ENCODE measurements around the gene CRTAP.
A peak's percentile ranks its signal among the peaks of the same experiment; 100 is the strongest.
"Not testable (repeated sequence)": the region's sequence is repeated elsewhere in the genome, so short reads cannot be mapped to it uniquely, and the experiment has no call there.

Gene CRTAP

DNA sequence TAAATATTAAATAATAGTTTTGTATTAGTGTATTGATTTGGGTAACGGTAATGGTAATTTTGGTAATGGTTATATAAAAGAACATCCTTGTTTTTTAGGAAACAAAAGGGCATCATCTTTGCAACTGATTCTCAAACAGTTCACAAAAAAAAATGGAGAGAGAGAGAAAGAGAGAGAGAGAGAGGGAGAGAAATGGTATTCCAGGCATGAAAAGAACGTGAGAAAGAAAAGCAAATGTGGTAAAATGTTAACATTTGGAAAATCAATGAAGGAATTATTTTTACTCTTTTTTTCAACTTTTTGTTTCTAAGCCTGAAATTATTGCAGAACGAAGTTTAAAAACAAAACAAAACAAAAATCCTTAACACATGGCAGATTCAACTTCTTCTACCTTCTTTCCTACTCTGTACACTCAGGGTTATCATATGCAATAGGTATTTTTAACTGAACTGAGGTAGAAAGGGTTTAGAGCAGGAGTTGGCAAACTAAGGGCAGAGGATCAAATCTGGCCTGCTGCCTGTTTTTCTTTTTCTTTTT lies 14.6 kb upstream of the CRTAP start:
- FAIRE-seq (no peak), DNase-seq (ENCODE audit: extremely low spot score, insufficient read length, low read depth) (no peak)

DNA sequence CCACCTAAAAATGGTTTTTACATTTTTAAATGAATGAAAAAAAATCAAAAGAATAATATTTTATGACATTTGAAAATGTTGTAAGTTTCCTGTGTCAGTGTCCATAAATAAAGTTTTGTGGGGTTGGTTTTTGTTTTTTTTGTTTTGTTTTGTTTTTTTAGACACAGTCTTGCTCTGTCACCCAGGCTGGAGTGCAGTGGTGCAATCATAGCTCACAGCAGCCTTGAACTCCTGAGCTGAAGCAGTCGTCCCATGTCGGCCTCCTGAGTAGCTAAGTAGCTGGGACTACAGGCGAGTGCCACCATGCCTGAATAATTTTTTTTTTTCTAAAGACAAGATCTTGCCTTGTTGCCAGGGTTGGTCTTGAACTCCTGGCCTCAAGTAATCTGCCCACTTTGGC lies 14.1 kb upstream of the CRTAP start:
- DNase-seq (ENCODE audit: extremely low spot score, insufficient read length, low read depth) = no peak
- FAIRE-seq = no peak

DNA sequence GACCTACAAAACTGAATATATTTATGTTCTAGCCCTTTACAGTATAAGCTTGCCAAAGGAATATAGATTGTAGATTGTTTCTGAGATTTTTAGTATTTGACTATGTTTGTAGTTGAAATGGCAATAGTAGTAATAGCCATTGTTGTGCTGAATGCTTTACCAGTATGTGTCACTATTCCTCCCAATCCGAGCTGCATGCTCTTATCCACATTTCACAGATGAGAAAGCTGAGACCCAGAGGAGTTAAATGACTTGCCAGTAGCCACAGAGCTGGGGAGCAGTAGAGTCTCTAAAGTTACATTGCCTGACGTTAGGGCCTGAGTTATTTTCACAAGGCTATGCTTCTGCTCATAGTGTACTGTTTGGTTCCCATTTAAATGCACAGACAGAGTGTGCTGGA lies 13.6 kb upstream of the CRTAP start:
- DNase-seq (ENCODE audit: extremely low spot score, insufficient read length, low read depth) (no peak), FAIRE-seq (no peak)

DNA sequence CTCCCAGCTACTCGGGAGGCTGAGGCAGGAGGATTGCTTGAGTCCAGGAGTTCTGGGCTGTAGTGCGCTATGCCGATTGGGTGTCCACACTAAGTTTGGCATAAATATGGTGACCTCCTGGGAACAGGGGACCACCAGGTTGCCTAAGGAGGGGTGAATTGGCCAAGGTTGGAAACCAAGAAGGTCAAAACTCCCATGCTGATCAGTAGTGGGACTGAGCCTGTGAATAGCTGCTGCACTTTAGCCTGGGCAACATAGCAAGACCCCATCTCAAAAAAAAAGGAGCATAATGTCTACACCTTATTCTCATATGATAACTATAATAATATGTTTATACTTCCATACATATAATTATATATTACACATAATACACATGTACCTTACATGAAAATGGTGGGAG lies 10.8 kb upstream of the CRTAP start:
- DNase-seq (ENCODE audit: extremely low spot score, insufficient read length, low read depth) (no peak), FAIRE-seq (no peak)

DNA sequence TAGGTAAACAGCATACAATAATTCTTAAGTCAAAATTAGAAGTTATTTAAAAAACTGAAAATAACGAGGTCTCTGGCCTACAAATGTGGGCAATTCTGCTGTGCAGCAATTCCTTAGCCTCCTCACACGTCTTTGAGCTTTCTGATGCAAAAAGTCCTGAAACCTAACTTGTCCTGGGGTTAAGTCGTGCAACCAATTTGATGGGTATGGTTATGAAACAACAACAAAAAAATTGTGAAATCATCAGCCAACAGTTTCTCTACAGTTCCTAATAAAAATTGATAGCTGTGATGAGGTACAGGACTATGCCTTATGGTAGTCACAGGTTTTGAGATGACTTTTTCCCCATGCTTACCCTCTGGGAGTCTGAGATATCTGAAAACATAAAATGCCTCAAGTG lies 10.3 kb upstream of the CRTAP start:
- DNase-seq (ENCODE audit: extremely low spot score, insufficient read length, low read depth) (no peak), FAIRE-seq (no peak)

DNA sequence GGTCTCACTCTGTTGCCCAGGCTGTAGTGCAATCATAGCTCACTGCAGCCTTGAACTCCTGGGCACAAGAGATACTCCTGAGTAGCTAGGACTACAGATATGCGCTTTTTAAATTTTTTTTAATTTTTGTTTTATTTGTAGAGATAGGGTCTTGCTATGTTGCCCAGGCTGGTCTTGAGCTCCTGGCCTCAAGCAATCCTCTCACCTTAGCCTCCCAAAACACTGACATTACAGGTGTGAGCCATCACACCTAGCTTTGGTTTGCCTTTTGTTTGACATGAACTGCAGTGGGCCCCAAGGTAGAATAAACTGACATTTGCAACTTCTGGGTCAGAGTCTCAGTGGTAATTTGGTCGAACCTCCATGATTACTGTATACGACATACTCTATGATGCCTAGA lies 9.0 kb upstream of the CRTAP start:
- no peak for DNase-seq (ENCODE audit: extremely low spot score, insufficient read length, low read depth)
- no peak for FAIRE-seq

DNA sequence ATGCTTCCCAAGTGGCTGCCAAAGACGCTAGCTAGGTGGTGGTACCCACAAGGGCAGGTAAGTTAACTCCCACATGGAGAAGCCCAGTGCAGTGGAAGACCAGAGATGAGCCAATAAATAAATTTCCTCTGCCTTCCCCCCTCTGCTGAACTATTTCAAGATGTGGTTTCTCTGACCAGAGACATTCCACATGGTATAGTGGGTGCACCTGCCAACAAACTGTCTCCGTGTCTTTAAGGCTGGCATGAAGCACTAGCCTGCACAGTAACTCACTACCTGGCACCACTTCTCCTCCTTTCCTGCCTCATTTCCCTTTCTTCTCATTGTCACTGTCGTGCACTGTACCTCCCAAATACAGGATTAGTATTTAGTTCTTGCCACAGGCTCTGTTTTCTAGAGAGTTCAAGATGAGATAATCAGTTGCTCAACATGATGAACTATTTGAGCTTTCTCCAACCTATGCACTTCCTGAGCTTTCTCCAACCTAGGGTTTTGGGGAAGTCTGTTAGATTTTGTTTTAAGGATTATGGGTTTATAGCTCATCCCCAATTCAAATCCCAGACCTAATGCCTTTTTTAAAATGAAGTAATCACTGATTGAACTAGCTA lies 8.4 kb upstream of the CRTAP start:
- FAIRE-seq (no peak), DNase-seq (ENCODE audit: extremely low spot score, insufficient read length, low read depth) (no peak)

DNA sequence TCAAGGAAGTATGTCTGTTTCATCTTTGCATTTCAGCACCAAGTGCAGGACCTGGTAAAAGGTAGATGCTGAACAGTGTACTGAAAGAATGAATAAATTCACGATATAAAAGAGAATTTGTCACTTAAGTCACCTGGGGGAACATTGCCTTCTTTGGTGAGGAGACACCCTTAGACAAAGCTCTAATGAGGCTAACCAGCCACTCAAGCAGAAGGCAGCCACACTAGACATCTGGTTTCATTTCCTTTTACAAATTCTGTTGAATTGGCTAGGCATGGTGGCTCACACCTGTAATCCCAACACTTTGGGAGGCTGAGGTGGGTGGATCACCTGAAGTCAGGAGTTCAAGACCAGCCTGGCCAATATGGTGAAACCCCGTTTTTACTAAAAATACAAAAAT lies 7.0 kb upstream of the CRTAP start:
- FAIRE-seq; DNase-seq (ENCODE audit: extremely low spot score, insufficient read length, low read depth): not testable (repeated sequence)

DNA sequence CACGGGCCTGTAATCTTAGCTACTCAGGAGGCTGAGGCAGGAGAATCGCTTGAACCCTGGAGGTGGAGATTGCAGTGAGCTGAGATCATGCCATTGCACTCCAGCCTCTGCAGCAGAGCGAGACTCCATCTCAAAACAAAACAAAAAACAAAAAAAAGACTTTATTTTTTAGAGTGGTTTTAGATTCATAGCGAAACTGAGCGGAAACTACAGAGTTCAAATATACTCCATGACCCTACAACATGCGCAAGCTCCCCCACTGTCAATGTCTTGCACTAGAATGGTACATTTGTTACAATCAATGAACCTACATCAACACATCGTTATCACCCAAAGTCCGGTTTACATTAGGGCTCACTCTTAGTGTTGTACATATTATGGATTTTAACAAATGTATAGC lies 2.2 kb upstream of the CRTAP start:
- peak; percentile 81 for FAIRE-seq
- no peak for DNase-seq (ENCODE audit: extremely low spot score, insufficient read length, low read depth)

DNA sequence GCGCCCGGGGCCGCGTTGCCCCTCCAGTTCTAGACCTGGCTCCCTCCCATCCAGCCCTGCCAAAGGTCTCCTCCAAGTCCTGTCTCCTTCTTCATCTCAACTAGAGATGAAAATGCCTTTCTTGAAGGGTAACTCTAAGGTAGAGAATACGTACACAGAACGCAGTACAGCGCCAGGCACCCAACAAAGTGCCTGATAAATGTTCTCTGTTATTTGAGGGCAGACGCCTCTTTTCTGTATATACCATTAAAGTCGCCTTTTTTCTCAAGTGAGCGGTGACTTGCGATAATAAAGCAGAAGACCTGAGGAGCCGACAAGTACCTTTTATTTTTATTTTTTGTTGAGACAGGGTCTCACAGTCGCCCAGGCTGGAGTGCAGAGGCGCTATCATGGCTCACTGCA lies 809 bp downstream of the CRTAP start:
- no peak for FAIRE-seq

DNA sequence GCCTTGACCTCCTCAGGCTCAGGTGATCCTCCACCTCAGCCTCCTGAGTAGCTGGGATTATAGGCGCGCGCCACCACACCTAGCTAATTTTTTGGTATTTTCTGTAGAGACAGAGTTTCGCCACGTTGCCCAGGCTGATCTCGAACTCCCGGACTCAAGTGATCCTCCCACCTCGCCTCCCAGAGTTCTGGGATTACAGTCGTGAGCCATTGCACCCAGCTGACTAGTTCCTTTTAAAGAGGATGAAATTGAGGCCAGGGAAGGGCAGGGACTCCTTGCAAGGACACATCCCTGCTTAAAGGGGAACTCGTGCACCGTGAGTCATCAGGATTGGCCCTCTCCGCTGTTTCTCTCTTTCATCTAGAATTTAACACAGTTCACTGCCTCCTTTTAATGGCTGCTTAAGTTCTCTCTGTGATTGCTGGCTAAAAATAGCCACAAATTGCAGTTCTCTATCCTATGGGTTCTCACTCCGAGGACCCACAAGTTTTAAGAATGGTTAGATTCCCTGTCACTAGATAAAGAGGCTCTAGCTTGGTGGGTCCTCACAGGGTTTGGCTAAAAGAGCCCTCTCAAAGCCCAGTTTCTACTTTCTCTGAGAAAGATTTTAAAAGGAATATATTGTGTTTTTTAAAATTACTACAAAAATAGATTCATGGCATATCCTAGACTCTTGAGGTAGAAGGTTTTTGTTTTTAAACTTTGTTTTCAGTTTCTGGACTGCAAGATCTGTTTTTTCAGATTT lies 1.4 kb downstream of the CRTAP start:
- no peak for DNase-seq (ENCODE audit: extremely low spot score, insufficient read length, low read depth)
- peak; percentile 21 for FAIRE-seq

More for the DNA sequence above, 809 bp downstream of the CRTAP start:
- DNase-seq (ENCODE audit: extremely low spot score, insufficient read length, low read depth) = no peak

DNA sequence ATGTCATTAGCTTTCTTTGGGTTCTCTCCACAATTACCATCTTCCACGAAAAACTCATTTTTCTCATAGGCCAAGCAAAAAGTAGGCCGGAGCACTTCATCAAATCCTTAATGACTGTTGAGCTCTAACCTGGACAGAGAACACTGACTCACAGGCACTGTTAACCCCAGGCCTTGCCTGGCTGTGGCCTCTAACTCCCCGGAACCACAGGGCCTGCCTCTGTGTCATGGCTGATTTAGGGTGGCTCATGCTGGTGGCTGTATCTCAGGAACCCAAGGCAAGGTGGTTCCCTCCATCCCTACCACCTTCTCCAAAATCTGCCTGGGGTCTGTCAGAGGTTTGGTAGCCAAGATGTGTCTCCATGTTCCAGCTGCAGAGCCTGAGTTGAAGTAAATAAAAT lies 3.6 kb downstream of the CRTAP start:
- FAIRE-seq = no peak
- no peak for DNase-seq (ENCODE audit: extremely low spot score, insufficient read length, low read depth)

DNA sequence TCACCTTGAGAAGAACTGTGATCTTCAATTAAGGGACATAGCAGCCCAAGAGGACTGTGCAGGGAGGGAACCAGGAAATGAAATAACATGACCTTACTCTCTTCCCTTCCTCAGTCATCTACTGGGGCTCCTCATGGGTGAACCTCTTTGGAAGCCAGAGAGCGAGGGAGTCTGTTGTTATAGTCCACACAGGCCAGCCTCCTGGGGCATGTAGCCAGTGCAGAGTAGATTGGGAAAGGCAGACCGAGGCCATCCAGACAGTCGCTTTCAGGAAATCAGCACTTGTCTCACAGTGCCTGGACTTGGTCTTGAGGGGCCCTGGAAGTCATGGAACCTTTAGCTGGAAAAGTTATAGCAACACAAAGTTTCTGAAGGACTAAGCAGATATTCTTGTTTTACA lies 6.1 kb downstream of the CRTAP start:
- FAIRE-seq (no peak), DNase-seq (ENCODE audit: extremely low spot score, insufficient read length, low read depth) (no peak)

DNA sequence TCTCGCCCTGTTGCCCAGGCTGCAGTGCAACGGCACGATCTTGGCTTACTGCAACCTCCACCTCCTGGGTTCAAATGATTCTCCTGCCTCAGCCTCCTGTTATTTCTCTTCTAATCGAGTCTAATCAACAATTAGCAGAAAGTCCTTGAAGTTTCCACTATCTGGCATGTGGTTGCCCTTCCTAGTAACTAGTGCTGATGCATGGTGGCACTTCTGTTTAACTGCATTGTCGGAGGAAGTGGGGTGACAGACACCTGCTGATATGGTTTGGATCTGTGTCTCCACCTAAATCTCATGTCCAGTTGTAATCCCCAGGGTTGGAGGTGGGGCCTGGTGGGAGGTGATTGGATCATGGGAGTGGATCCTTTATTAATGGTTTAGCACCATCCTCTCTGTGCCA lies 9.2 kb downstream of the CRTAP start:
- no peak for FAIRE-seq

DNA sequence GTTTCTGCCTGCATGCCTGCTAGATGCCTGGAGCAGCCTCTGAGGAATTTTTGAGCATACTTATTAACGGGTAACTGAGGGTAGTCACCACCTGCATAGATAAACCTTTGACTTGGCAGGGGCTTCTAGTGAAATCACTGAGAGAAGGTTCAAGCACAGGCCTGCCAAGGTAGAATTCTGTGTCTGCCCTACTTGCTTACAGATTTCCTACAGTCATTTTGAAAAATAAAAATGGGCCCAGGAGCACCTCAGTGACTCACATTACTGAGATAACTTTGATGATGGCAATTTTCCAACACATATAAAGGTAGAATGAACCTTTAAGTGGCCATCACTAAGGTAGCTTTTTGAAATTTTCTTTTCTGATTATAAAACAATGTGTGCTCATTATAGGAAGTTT lies 10.8 kb downstream of the CRTAP start:
- FAIRE-seq (no peak), DNase-seq (ENCODE audit: extremely low spot score, insufficient read length, low read depth) (no peak)

More for the DNA sequence above, 9.2 kb downstream of the CRTAP start:
- DNase-seq (ENCODE audit: extremely low spot score, insufficient read length, low read depth) = no peak

DNA sequence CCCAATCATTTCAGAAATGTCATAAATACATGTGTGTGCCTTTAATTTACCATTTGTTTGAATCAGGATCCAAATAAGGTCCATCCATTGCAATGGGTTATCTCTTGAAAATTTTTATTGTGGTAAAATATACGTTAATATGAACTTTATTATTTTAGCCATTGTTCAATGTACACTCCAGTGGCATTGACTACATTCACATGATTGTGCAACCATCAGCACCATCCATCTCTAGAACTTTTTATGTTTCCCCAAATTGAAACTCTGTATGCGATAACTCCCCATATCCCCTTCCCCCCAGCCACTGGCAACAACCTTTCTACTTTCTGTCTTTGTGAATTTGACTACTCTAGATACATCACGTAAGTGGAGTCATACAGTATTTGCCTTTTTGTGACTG lies 12.0 kb downstream of the CRTAP start:
- DNase-seq (ENCODE audit: extremely low spot score, insufficient read length, low read depth) = no peak
- FAIRE-seq = no peak

DNA sequence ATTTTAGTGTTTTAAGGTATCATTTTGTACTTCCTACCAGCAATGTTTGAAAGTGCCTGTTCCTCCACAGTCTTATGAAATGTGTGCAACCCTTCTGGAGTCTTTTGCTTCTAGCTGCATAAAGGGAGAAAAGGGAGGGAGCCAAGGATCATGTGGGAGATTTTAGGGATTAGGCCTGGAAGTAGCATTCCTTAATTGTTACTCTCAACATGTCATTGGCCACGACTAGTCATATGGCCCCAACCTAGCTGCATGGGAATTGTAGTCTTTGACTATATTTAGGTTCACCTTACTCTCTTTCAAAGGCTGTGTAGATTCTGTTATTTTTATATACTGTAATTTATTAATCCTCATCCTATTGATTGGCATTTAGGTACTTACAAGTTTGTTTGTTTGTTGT lies 14.9 kb downstream of the CRTAP start:
- FAIRE-seq = no peak
- DNase-seq (ENCODE audit: extremely low spot score, insufficient read length, low read depth) = no peak

DNA sequence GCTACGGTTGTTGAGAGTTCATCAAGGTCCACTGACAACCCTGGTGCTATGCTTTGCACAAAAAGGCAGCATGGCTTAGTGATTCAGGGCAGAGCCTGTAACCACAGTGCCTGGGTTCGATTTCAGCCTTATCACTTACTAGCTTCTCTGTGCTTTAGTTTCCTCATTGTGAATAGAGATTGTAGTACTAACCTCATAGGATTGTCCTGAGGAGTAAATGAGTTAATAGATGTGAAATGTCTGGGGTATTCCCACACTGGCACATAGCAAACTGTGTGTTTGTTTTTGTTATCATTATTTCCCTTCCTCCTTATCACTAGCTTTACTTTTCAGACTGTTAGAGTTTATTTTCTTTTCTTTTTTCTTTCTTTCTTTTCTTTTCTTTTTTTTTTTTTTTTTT lies 16.3 kb downstream of the CRTAP start:
- no peak for FAIRE-seq
- no peak for DNase-seq (ENCODE audit: extremely low spot score, insufficient read length, low read depth)

DNA sequence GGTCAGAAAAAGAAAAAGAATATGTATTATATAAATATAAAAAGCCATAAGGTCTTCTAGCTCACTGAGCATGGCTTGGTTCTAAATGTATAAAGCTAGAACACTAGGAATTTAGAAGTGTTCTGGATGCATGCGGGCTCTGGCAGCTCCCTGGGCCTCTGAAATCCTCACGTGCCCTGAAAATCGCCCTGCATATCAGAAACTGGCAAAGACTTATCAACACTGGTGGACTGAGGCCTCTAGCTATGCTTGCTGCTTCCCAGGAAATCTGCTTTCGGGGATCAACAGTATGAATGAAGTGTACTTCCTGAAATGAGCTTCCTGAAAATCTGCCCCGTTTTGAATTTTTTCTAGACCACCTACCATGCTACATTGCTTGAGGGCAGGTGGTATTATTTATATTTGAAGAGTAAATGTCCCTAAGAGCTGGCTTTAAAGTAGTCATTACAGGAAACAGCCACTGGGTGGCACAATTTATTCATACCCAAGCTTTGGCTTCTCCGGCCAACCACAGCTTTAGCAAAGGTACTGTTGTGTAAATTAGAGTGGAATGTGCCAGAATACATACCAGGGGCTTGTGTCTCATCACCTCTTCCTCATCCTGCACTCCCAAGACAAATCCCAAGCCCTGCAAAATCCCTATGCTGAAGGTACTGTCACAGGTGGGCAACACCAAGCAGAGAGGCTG lies 17.7 kb downstream of the CRTAP start:
- DNase-seq (ENCODE audit: extremely low spot score, insufficient read length, low read depth) (peak; percentile 42), FAIRE-seq (peak; percentile 88)

DNA sequence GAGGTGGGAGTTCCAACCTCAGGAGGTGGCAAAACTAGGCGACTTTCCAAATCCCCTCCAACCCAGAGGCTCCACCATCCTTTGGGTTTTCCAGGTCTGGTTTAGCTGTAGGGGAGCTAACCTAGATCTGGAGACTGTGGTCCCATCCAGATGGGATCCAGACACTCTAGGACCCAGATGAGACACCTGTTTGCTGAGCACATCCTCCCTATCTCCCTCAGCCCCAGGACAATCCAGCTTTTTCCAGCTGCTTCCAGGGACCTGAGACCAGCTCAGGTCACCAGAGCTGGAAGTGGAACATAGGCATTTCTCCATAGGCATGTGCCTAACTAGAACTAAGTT lies 18.2 kb downstream of the CRTAP start:
- DNase-seq (ENCODE audit: extremely low spot score, insufficient read length, low read depth) (no peak), FAIRE-seq (no peak)

DNA sequence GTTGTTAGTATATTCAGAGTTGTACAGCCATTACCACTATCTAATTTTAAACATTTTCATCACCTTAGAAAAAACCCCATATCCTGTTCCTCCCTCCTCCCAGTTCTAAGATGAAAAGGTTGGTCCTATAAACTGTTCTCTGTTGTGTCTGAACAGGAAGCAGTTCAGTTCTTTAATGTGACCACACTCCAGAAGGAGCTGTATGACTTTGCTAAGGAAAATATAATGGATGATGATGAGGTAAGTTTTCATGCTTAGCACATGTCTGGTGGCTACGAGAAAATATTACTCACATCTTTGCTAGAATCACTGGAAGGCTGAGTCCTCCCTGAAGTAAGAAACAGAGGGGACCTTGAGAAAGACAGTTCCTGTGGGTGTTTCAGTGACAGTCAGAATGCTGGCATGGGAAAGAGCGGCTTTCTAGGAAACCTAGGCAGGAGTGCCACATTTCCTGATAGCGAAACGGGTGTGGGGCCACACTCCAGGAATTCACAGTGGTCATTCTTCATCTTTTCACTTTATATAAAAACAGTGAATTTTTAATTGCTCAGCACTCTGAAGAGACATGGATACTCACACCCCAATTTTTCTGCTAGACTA lies 20.3 kb downstream of the CRTAP start:
- FAIRE-seq = no peak
- DNase-seq (ENCODE audit: extremely low spot score, insufficient read length, low read depth) = no peak
